GM18520 (cell line): ENCODE data around the gene ZNF124.

Source experiments
- ATAC-seq: cut with Tn5 transposase; IDR thresholded peaks from one replicate; pipeline ENCODE4 v1.9.1; 2021; ENCODE audit not compliant: unreplicated experiment

Gene ZNF124

DNA sequence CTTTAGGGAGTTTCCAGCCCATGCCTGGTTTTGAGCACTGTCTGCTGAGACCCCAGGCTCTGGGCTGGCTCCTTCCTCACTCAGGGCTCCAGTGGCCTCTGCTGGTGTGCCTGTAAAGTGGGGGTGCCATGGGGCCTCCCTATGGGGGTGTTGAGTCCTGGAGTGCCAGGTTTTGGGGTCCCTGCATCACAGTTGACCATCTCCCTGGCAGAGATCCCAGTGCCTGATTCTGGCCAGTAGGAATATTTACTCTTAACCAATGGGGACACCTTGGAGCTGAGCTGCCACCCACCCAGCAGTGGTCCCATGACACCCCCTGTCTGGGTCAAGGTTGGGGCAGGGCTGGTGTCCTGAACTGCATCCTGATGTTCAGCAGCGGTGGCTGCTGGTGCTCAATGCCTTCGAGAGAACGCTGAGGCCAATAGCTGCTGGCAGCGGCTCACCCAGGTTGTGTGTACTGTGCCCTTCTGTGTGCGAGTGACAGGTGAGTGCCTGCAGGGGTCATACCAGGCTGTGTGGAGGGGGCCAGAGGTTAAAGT lies 58.0 kb downstream of the ZNF124 start:
- no peak for ATAC-seq

DNA sequence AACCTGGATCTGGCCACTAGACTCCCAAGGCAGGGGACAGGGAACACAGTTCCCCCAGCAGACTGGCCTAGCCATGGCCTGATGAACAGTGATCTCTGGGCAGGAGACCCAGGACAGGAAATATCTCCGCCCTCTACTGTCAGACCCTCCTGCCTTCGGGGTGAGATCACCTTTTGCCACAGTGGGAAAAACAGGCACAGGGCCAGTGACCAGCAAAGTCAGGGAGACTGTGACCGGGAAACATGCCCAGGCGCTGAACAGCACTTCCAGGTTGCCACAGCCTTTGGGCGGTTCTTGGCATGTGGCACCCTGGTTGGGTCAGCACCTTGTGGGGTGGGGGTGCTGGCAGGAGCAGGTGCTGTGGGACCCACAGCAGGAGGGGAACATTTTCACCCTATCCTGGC lies 58.7 kb downstream of the ZNF124 start:
- ATAC-seq, result no peak

DNA sequence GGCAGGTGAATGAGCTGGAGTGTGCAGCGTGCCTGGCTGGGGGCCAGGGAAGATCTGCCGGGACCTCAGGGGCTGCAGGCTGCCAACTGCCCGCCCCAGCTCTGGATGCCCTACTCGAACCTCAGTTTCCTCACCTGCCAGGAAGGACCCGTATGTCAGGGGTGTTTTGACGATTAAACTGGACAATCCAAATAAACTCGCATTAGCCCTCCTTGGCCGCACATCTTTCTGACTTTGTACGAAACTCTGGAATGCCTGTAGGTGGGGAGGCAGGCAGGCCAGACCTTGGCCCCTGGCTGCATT lies 59.4 kb downstream of the ZNF124 start:
- no peak for ATAC-seq

DNA sequence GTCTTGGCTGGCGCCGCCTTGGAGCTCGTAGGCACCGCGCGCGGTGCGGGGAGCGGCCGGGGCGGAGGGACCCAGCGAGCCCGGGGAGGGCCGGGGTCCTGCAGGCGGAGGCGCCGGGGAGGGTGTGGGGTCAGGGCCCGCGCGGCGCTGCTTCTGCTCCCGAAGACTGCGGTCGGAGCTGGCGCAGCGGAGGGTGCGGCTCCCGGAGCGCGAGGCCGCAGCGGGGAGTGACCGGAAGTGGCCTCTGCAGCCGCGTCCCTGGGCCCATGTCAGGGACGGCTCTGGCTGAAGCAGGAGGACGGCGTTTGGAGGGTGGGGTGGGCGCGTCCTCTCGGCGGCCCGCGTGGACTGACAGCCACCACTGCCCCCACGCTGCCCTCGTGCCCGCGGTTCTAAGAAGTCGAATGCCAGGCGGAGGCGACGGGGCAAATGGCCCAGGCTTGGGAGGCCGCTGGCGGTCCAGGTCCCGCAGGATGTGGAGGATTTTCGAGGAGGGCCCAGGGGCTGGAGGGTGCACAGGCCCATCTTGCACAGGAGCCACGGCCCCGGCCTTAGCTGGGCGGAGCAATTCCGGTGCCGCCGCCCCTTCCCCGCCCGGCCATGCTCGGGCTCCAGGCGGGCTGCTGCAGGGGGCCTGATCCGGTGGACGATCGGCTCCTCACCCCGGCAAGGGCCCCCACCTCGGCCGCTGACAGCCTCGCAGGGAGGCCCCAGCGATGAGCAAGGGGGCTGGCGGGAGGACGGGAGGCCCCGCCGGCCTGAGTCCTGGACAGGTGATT lies 59.9 kb downstream of the ZNF124 start:
- no peak for ATAC-seq

DNA sequence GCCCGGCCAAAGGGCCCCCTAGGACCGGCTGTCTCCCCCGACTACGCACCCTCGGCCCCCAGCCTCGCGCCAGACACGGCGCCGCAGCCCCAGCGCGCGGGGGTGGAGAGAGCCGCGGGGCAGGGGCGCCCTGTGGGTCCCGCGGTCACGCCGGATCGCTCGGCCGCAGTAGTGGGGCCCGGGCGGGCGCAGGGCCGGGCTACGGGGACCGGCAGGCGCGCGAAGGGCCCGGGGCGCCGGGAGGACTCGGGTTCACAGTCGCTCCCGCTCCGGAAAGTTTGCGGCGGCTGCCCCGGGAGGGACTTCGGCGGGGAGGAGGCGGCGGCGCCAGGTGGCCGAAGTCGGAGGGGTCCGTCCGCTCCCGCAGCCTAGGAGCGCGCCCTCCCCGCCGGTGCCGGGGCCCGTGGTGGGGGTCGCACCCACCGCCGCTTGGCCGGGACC lies 60.5 kb downstream of the ZNF124 start:
- ATAC-seq, result no peak

DNA sequence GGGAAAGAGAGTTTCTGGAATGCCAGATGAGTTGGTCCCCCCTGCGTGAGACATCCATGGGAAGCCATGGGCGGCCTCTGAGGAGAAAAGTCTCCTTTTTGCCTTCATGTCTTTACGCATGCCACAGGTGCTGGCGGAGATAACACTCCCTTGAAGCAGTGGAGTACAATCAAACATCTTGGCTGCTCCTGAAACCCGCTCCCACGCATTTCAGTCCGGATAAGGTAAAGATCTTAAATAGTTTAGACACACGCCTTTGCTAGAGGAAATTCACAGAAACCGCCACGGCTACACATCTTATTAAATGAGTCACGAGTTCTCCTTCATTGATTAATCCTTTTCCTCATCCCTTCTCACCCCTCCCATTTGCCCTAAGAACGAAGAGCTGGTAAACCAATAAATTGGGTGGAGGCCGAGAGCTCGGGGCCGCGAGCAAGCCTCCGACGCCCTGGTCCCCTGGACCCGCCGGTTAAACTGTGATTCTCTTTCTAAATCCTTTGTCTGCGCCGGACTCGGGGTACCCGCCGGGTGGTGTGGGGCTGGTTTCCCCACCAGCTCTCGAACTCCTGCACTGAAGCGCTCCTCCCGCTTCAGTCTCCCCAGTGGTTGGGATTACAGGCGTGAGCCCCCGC lies 61.1 kb downstream of the ZNF124 start:
- ATAC-seq, result no peak

DNA sequence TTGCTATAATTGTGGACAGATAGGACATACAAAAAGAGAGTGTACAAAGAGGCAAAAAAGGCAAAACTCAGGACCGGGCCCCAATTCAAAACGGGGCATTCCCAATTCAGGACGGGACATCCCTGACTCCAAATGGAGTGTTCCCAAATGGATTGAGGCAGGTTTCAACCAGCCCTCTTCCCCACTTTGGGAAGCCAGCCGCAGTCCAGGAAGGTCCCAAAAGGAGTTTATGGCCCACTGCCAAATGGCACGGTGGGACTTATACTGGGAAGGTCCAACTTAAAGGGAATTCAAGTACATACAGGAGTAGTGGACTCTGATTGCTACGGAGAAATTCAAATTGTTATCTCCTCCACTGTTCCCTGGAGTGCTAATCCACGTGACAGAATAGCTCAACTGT lies 64.1 kb downstream of the ZNF124 start:
- no peak for ATAC-seq

DNA sequence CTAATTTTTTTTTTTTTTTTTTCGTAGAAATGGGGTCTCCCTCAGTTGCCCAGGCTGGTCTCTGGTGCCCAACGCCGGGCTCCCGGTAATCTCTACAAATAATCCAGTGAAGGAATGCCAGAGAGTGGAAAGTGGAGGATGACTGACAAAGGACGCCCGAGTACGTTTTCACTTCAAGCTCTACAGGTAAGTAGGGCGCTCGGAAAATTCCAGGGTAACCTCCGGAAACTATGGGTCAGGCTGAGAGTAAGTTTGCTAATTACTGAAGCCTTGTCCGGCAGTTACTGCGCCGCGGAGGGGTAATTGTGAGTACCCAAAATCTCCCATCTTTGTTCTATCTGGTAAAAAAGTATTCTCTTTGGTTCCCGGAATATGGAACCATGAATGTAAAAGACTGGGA lies 65.9 kb downstream of the ZNF124 start:
- no peak for ATAC-seq
